Activated T-cell treated with anti-CD3 and anti-CD28 coated beads, Interleukin-2, amount 50 U/mL, for 4 hours (primary cell): ENCODE data around the gene TSC22D2. TPM values are rescaled to one million over a fixed set of nuclear protein-coding genes. Genes with fewer than 3 reads are reported as not detected.

ENCODE experiments used
- ATAC-seq, 2 donors: fragments of 200-7000 bp; cut with Tn5 transposase; one replicate each; pipeline ENCODE4 v1.10.0; 2021
- DNase-seq: peaks from one replicate; pipeline ENCODE4 v3.0.0-alpha.2; 2020
- H3K27me3 Mint-ChIP-seq: one replicate; pipeline ENCODE4 v1.8.0; 2021; ENCODE audit warnings: low read depth, mixed read lengths
- H3K36me3 Mint-ChIP-seq: one replicate; pipeline ENCODE4 v1.8.0; 2022; ENCODE audit warnings: mixed read lengths; ENCODE audit not compliant: insufficient read depth
- H3K4me1 Mint-ChIP-seq: one replicate; pipeline ENCODE4 v1.8.0; 2021; ENCODE audit warnings: low read depth, mixed read lengths
- H3K4me3 Mint-ChIP-seq: one replicate; pipeline ENCODE4 v1.8.0; 2021; ENCODE audit warnings: mild to moderate bottlenecking, moderate library complexity, mixed read lengths
- H3K9me3 Mint-ChIP-seq: one replicate; pipeline ENCODE4 v1.8.0; 2021; ENCODE audit warnings: mixed read lengths
- total RNA-seq, 3 donors: library from RNA; stranded (reverse); gene quantifications; one replicate each; pipeline ENCODE4 v1.2.1, GENCODE V29; 2021

The TSC22D2 gene
- total RNA-seq = 10 to 100 TPM; 19.5 to 20.9 (median 20.6) TPM

GRCh38 chr3:150408221-150409124 lies at the start of gene TSC22D2:
Gene TSC22D2 (plus strand): TSS chr3:150408298. CDS start chr3:150409351, 1,053 bp downstream.
- ATAC-seq (peak; percentile 77 to 78), DNase-seq (peak; percentile 99)
- H3K36me3 Mint-ChIP-seq = peaks cover 14% of the 10 kb centered on the region
- no peaks in the 10 kb centered on the region for H3K27me3 Mint-ChIP-seq
- peaks cover 26% of the 10 kb centered on the region for H3K4me1 Mint-ChIP-seq
- H3K9me3 Mint-ChIP-seq = no peaks in the 10 kb centered on the region
- peak within 1 kb of the TSS; percentile 97 for H3K4me3 Mint-ChIP-seq

- ATAC-seq = no peak
- DNase-seq = no peak
- Mint-ChIP-seq H3K27me3 (peaks cover 4% of the 10 kb centered on the region), H3K4me1 (no peaks in the 10 kb centered on the region), H3K9me3 (no peaks in the 10 kb centered on the region), H3K36me3 (no peaks in the 10 kb centered on the region), H3K4me3 (no peak overlapping the region)
Observed at GRCh38 chr3:150359381-150359780, 48.7 kb upstream of the TSC22D2 start.

GRCh38 chr3:150360966-150361365 lies 47.1 kb upstream of the TSC22D2 start:
- Mint-ChIP-seq H3K4me3 (no peak overlapping the region), H3K4me1 (no peaks in the 10 kb centered on the region), H3K36me3 (no peaks in the 10 kb centered on the region), H3K27me3 (peaks cover 4% of the 10 kb centered on the region), H3K9me3 (no peaks in the 10 kb centered on the region)
- DNase-seq (no peak), ATAC-seq (no peak)

- DNase-seq (no peak), ATAC-seq (no peak)
- Mint-ChIP-seq H3K4me3 (no peak overlapping the region), H3K4me1 (no peaks in the 10 kb centered on the region), H3K36me3 (no peaks in the 10 kb centered on the region), H3K9me3 (no peaks in the 10 kb centered on the region), H3K27me3 (peaks cover 6% of the 10 kb centered on the region)
Observed at GRCh38 chr3:150362515-150363302, 45.4 kb upstream of the TSC22D2 start.

GRCh38 chr3:150363420-150363819 lies 44.7 kb upstream of the TSC22D2 start:
- ATAC-seq = no peak

GRCh38 chr3:150365132-150365604 lies 42.9 kb upstream of the TSC22D2 start:
- H3K4me1 Mint-ChIP-seq = no peaks in the 10 kb centered on the region
- H3K9me3 Mint-ChIP-seq = no peaks in the 10 kb centered on the region
- peaks cover 6% of the 10 kb centered on the region for H3K27me3 Mint-ChIP-seq
- H3K36me3 Mint-ChIP-seq = no peaks in the 10 kb centered on the region
- H3K4me3 Mint-ChIP-seq = no peak overlapping the region
- ATAC-seq = no peak
- DNase-seq = no peak

More at GRCh38 chr3:150363420-150363819, 44.7 kb upstream of the TSC22D2 start:
- Mint-ChIP-seq H3K9me3 (no peaks in the 10 kb centered on the region), H3K4me1 (no peaks in the 10 kb centered on the region), H3K27me3 (peaks cover 6% of the 10 kb centered on the region), H3K36me3 (no peaks in the 10 kb centered on the region), H3K4me3 (no peak overlapping the region)
- DNase-seq = no peak

- Mint-ChIP-seq H3K9me3 (no peaks in the 10 kb centered on the region), H3K4me1 (peaks cover 2% of the 10 kb centered on the region), H3K4me3 (no peak overlapping the region), H3K36me3 (no peaks in the 10 kb centered on the region), H3K27me3 (peaks cover 16% of the 10 kb centered on the region)
- no peak for ATAC-seq
- no peak for DNase-seq
Observed at GRCh38 chr3:150367757-150368156, 40.3 kb upstream of the TSC22D2 start.

GRCh38 chr3:150370122-150370602 lies 37.9 kb upstream of the TSC22D2 start:
- Mint-ChIP-seq H3K27me3 (peaks cover 12% of the 10 kb centered on the region), H3K4me1 (peaks cover 6% of the 10 kb centered on the region), H3K36me3 (no peaks in the 10 kb centered on the region), H3K4me3 (no peak overlapping the region), H3K9me3 (no peaks in the 10 kb centered on the region)
- ATAC-seq (no peak), DNase-seq (no peak)

- no peak for ATAC-seq
Observed at GRCh38 chr3:150370999-150371398, 37.1 kb upstream of the TSC22D2 start.

GRCh38 chr3:150371741-150372254 lies 36.3 kb upstream of the TSC22D2 start:
- peaks cover 6% of the 10 kb centered on the region for H3K4me1 Mint-ChIP-seq
- H3K27me3 Mint-ChIP-seq = peaks cover 12% of the 10 kb centered on the region
- H3K9me3 Mint-ChIP-seq = no peaks in the 10 kb centered on the region
- no peak for ATAC-seq
- peaks cover 2% of the 10 kb centered on the region for H3K36me3 Mint-ChIP-seq
- H3K4me3 Mint-ChIP-seq = no peak overlapping the region
- DNase-seq = no peak

More at GRCh38 chr3:150370999-150371398, 37.1 kb upstream of the TSC22D2 start:
- DNase-seq = no peak
- peaks cover under 1% of the 10 kb centered on the region for H3K36me3 Mint-ChIP-seq
- peaks cover 12% of the 10 kb centered on the region for H3K27me3 Mint-ChIP-seq
- peaks cover 6% of the 10 kb centered on the region for H3K4me1 Mint-ChIP-seq
- no peak overlapping the region for H3K4me3 Mint-ChIP-seq
- no peaks in the 10 kb centered on the region for H3K9me3 Mint-ChIP-seq

GRCh38 chr3:150372320-150372719 lies 35.8 kb upstream of the TSC22D2 start:
- Mint-ChIP-seq H3K27me3 (peaks cover 12% of the 10 kb centered on the region), H3K9me3 (no peaks in the 10 kb centered on the region), H3K36me3 (peaks cover 2% of the 10 kb centered on the region), H3K4me3 (no peak overlapping the region), H3K4me1 (peaks cover 6% of the 10 kb centered on the region)
- no peak for DNase-seq
- ATAC-seq = no peak

- Mint-ChIP-seq H3K4me1 (peaks cover 6% of the 10 kb centered on the region), H3K4me3 (no peak overlapping the region), H3K36me3 (peaks cover 2% of the 10 kb centered on the region), H3K9me3 (no peaks in the 10 kb centered on the region), H3K27me3 (peaks cover 10% of the 10 kb centered on the region)
- DNase-seq (no peak), ATAC-seq (no peak)
Observed at GRCh38 chr3:150372722-150373121, 35.4 kb upstream of the TSC22D2 start.

GRCh38 chr3:150373234-150373875 lies 34.7 kb upstream of the TSC22D2 start:
- peaks cover 10% of the 10 kb centered on the region for H3K27me3 Mint-ChIP-seq
- peaks cover 6% of the 10 kb centered on the region for H3K4me1 Mint-ChIP-seq
- DNase-seq = no peak
- peaks cover 2% of the 10 kb centered on the region for H3K36me3 Mint-ChIP-seq
- no peak for ATAC-seq
- H3K4me3 Mint-ChIP-seq = peak overlapping the region; percentile 29
- no peaks in the 10 kb centered on the region for H3K9me3 Mint-ChIP-seq

GRCh38 chr3:150374975-150375374 lies 33.1 kb upstream of the TSC22D2 start:
- H3K27me3 Mint-ChIP-seq = peaks cover 10% of the 10 kb centered on the region
- H3K36me3 Mint-ChIP-seq = peaks cover 2% of the 10 kb centered on the region
- H3K4me1 Mint-ChIP-seq = peaks cover 6% of the 10 kb centered on the region
- ATAC-seq (no peak), DNase-seq (no peak)
- H3K4me3 Mint-ChIP-seq = no peak overlapping the region
- H3K9me3 Mint-ChIP-seq = no peaks in the 10 kb centered on the region
